ENCODE measurements around the gene ZBTB47. TPM values are rescaled to one million over a fixed set of nuclear protein-coding genes. Genes with fewer than 3 reads are reported as not detected.

The ZBTB47 gene
- total and polyA plus RNA-seq, 10 donors, result 2.1 to 22.2 (median 14.4) TPM

DNA sequence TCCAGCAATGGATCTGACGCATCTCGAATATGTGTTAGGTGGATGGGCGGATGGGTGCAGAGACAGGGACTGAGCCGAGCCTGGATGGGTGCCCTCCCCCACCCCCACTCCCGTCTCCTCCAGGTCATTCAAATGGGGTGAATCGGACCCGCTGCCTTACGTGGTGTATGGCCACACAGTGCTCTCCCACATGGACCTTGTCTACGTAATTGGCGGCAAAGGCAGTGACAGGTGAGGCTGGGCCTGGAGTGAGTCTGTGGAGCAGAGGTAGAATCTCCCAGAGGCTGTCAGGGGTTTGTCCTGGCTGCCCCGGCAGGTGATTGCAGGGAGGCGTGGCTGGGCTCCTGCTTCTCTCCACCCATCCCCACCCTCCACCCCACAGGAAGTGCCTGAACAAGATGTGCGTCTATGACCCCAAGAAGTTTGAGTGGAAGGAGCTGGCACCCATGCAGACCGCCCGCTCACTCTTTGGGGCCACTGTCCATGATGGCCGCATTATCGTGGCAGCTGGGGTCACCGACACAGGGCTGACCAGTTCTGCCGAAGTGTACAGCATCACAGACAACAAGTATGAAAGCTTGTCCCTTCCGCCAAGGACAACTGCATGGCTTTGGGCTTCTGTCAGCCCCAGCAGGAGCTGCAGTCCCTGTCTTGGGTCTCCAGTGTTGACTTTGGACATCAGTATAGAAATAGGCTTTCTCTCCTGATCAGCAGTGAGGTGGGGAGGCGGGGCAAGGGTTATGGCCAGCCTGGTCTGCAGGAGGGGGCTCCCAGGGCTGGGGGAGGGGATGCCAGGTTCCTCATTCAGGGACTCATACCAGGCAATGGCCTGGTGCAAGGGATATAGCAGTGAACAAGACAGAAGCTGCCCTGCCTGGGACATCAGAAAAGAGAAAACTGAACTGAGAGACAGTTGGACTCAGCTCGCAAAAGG, 35.3 kb downstream of the ZBTB47 start:
- intact Hi-C loops (cut with DNase I; ENCODE audit: low total_unique reads), result no loop called here

DNA sequence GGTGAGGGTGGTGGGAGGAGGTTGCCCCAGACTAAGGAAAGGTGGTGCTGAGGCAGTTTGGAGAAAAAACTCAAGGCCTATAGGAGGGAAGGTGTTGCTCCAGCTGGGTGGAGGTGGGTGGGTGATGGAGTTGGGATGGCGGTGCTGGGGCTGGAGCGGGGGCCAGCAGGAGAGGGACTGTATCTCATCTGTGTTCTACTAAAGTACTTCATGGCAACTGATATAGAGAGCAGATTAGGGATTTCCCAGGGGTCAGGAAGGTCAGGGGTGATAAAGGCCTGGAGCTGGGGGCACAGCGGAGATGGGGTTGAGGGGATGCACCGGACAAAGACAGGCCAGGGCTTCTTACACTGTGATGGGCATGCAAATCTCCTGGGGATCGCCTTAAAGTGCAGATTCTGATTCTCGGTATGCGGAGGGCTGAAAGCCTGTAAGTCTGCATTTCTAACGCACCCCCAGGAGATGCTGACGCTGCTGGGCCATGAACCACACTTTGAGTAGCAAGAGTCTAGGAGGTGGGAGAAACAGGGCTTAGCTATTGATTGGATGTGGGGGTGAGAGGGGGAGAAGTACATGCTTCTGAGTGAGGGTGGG, 36.0 kb downstream of the ZBTB47 start:
- H3K27ac ChIP-seq, result no peak overlapping the region
- no peaks in the 10 kb centered on the region for H3K36me3 ChIP-seq
- DNase-seq, result peak; percentile 38
- peaks cover 0 to 29% (median 12%) of the 10 kb centered on the region in 7 donors for H3K27me3 ChIP-seq (replicated peaks in 1 of 7)
- intact Hi-C loops (cut with DNase I; ENCODE audit: low total_unique reads), result no loop called here
- no peak overlapping the region for H3K4me3 ChIP-seq
- no peak for TF ChIP-seq POLR2AphosphoS5 (IDR thresholded peaks at IDR 0.05)
- WGBS, 5 donors, result 62 to 78% (median 65%) methylated on average over 9 of the region's 9 CpGs
- peaks cover 0 to 10% (median 3%) of the 10 kb centered on the region in 6 donors for H3K4me1 ChIP-seq
- no peaks in the 10 kb centered on the region for H3K9me3 ChIP-seq

More for the DNA sequence above, 35.3 kb downstream of the ZBTB47 start:
- Histone ChIP-seq H3K9me3 (no peaks in the 10 kb centered on the region), H3K27me3 (replicated peaks in 1 of 7) (peaks cover 0 to 34% (median 12%) of the 10 kb centered on the region in 7 donors), H3K36me3 (no peaks in the 10 kb centered on the region), H3K4me1 (peaks cover 0 to 10% (median 3%) of the 10 kb centered on the region in 6 donors), H3K4me3 (no peak overlapping the region), H3K27ac (no peak overlapping the region)
- DNase-seq, result peak; percentile 41
- TF ChIP-seq POLR2AphosphoS5 (IDR thresholded peaks at IDR 0.05), result no peak
- no peak for TF ChIP-seq POLR2A (IDR thresholded peaks at IDR 0.05)
- TF ChIP-seq, protein P1, sequence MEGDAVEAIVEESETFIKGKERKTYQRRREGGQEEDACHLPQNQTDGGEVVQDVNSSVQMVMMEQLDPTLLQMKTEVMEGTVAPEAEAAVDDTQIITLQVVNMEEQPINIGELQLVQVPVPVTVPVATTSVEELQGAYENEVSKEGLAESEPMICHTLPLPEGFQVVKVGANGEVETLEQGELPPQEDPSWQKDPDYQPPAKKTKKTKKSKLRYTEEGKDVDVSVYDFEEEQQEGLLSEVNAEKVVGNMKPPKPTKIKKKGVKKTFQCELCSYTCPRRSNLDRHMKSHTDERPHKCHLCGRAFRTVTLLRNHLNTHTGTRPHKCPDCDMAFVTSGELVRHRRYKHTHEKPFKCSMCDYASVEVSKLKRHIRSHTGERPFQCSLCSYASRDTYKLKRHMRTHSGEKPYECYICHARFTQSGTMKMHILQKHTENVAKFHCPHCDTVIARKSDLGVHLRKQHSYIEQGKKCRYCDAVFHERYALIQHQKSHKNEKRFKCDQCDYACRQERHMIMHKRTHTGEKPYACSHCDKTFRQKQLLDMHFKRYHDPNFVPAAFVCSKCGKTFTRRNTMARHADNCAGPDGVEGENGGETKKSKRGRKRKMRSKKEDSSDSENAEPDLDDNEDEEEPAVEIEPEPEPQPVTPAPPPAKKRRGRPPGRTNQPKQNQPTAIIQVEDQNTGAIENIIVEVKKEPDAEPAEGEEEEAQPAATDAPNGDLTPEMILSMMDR (IDR thresholded peaks at IDR 0.05 in 8 of 11, conservative IDR thresholded peaks at IDR 0.05 in 3 of 11), result no peak
- 85 to 89% (median 87%) methylated on average over 18 to 22 of the region's 22 CpGs for WGBS, 5 donors

DNA sequence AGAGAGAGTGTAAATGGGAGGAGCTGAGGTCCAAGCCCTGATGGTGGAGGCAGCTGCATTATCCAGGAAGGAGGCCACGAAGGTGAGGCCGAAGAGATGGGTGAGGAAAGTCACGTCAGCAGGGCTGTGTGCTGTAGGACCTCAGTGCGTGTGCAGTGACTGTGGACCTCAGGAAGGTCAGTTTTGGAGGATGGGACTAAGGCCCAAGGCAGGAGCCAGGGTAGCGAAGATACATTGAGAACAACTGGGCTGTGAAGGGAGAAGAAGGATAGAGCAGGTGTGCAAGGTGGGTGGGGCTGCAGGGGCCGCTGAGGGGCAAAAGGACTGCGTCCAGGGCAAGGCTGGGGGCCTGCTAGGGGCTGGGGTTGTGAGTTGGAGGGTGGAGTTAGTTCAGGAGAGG, 36.7 kb downstream of the ZBTB47 start:
- intact Hi-C loops (cut with DNase I; ENCODE audit: low total_unique reads), result no loop called here
- Histone ChIP-seq H3K4me3 (no peak overlapping the region), H3K36me3 (no peaks in the 10 kb centered on the region), H3K27me3 (replicated peaks in 1 of 7) (peaks cover 0 to 24% (median 12%) of the 10 kb centered on the region in 7 donors), H3K9me3 (no peaks in the 10 kb centered on the region), H3K27ac (no peak overlapping the region), H3K4me1 (peaks cover 0 to 10% (median 3%) of the 10 kb centered on the region in 6 donors)
- no peak for TF ChIP-seq POLR2A (IDR thresholded peaks at IDR 0.05)
- no peak for TF ChIP-seq POLR2AphosphoS5 (IDR thresholded peaks at IDR 0.05)
- TF ChIP-seq, protein P1 (IDR thresholded peaks at IDR 0.05 in 8 of 11, conservative IDR thresholded peaks at IDR 0.05 in 3 of 11), result no peak
- DNase-seq, result peak; percentile 48
- WGBS, 5 donors, result 73 to 77% (median 75%) methylated on average over 7 of the region's 7 CpGs

DNA sequence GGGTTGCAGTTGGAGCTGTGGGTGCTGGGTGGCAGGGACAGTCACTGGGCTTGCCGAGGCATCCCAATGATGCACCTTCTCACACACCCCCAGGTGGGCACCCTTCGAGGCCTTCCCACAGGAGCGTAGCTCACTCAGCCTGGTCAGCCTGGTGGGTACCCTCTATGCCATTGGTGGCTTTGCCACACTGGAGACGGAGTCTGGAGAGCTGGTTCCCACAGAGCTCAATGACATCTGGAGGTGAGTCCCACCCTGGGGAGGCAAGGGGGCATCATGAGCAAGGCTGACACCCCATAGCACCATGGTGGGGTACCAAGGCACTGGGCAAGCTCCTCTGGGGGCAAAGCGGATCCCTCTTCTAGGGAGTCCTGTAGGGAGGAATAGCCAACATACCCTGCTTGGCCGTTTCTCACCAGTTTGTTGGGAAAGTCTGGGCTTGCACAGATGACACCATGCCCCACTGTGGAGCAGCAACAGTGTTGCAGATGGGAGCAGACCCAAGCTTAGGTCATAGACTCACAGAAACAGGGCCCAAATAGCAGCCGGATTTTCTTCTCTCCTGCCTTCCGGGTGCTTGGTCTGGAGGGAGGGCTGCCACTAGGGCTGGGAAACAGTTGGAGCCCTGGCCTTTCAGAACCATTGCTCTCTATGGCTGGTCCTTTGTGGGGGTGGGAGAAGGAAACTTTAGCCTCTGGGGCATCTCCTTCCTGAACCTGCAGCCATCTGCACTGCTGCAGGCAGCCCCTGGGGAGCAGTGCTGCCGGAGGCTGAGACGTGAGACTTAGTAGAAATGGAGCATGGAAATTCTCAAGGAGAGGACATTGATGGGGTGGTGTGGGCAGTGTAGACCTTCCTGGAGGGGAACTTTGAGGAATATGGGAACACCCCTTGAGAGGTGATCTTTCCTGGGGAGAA, 37.5 kb downstream of the ZBTB47 start:
- intact Hi-C loops (cut with DNase I; ENCODE audit: low total_unique reads), result no loop called here
- Histone ChIP-seq H3K9me3 (no peaks in the 10 kb centered on the region), H3K4me1 (peaks cover 0 to 3% (median under 1%) of the 10 kb centered on the region in 6 donors), H3K4me3 (no peak overlapping the region), H3K27me3 (replicated peaks in 1 of 7) (peaks cover 0 to 16% (median 3%) of the 10 kb centered on the region in 7 donors), H3K36me3 (no peaks in the 10 kb centered on the region), H3K27ac (no peak overlapping the region)
- WGBS, 5 donors, result 70 to 79% (median 77%) methylated on average over 7 to 10 of the region's 10 CpGs
- TF ChIP-seq POLR2A (IDR thresholded peaks at IDR 0.05), result no peak
- no peak for TF ChIP-seq POLR2AphosphoS5 (IDR thresholded peaks at IDR 0.05)
- TF ChIP-seq, protein P1 (IDR thresholded peaks at IDR 0.05 in 8 of 11, conservative IDR thresholded peaks at IDR 0.05 in 3 of 11), result no peak
- DNase-seq, result peak; percentile 54

Measured in spleen (tissue), 11 donors.